ENCODE results near the gene MYOM1.
"Not testable (repeated sequence)": the region's sequence is repeated elsewhere in the genome, so short reads cannot be mapped to it uniquely, and the experiment has no call there.

The MYOM1 gene

GRCh38 chr18:3086871-3087270 is 132.9 kb downstream of the MYOM1 start:
- DNase-seq (ENCODE audit: low spot score): no peak

GRCh38 chr18:3085612-3086011 is 134.2 kb downstream of the MYOM1 start:
- DNase-seq (ENCODE audit: low spot score): no peak

GRCh38 chr18:3084206-3084605 is 135.6 kb downstream of the MYOM1 start:
- DNase-seq (ENCODE audit: low spot score): no peak

- no peak for DNase-seq (ENCODE audit: low spot score)
These were observed 136.0 kb downstream of the MYOM1 start for GRCh38 chr18:3083766-3084165.

- no peak for DNase-seq (ENCODE audit: low spot score)
These were observed 138.2 kb downstream of the MYOM1 start for GRCh38 chr18:3081584-3081991.

- DNase-seq (ENCODE audit: low spot score): no peak
These were observed 140.1 kb downstream of the MYOM1 start for GRCh38 chr18:3079653-3080052.

- no peak for DNase-seq (ENCODE audit: low spot score)
These were observed 144.3 kb downstream of the MYOM1 start for GRCh38 chr18:3075491-3075890.

GRCh38 chr18:3074087-3074486 is 145.7 kb downstream of the MYOM1 start:
- no peak for DNase-seq (ENCODE audit: low spot score)

GRCh38 chr18:3073353-3073752 is 146.4 kb downstream of the MYOM1 start:
- not testable (repeated sequence) for DNase-seq (ENCODE audit: low spot score)

GRCh38 chr18:3071676-3072075 is 148.1 kb downstream of the MYOM1 start:
- no peak for DNase-seq (ENCODE audit: low spot score)

GRCh38 chr18:3069671-3070433 is 149.9 kb downstream of the MYOM1 start:
- no peak for DNase-seq (ENCODE audit: low spot score)

- no peak for DNase-seq (ENCODE audit: low spot score)
These were observed 152.0 kb downstream of the MYOM1 start for GRCh38 chr18:3067722-3068121.

GRCh38 chr18:3067165-3067661 is 152.6 kb downstream of the MYOM1 start:
- DNase-seq (ENCODE audit: low spot score): no peak

- no peak for DNase-seq (ENCODE audit: low spot score)
These were observed 153.2 kb downstream of the MYOM1 start for GRCh38 chr18:3066341-3067110.

- DNase-seq (ENCODE audit: low spot score): not testable (repeated sequence)
These were observed 156.0 kb downstream of the MYOM1 start for GRCh38 chr18:3063766-3064165.

- peak; percentile 53 for DNase-seq (ENCODE audit: low spot score)
These were observed 156.7 kb downstream of the MYOM1 start for GRCh38 chr18:3062798-3063680.

GRCh38 chr18:3061581-3062312 is 158.0 kb downstream of the MYOM1 start:
- DNase-seq (ENCODE audit: low spot score): no peak

GRCh38 chr18:3060667-3061580 is 158.8 kb downstream of the MYOM1 start:
- peak; percentile 28 for DNase-seq (ENCODE audit: low spot score)

GRCh38 chr18:3059272-3059671 is 160.5 kb downstream of the MYOM1 start:
- no peak for DNase-seq (ENCODE audit: low spot score)
